Measurements from ENCODE around the gene FHOD1. TPM values are rescaled to one million over a fixed set of nuclear protein-coding genes. Genes with fewer than 3 reads are reported as not detected.
A peak's percentile ranks its signal among the peaks of the same experiment; 100 is the strongest.

Gene FHOD1
- total and polyA plus RNA-seq, 2 of the 4 experiments (the other 2 are of a cell fraction) = 13.8 to 64.0 TPM

DNA sequence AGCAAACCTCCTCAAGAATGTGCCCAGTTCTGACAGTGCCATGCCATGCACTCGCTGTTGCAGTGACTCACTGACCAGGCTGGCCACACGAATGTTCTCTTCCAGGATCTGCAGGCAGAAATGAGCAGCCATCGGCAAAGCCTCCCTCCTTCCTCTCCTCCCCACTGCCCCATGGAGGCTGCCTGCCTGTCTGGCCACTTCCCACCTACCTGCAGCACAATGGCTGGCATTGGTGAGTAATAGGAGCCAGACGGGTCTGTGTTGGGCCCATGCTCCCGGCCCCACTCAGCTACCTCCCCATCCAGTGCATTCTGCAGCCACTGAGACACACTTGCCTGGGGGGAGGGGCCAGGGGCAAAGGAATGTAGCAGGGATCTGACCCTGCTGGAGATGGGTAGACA lies 60.7 kb downstream of the FHOD1 start:
- Histone ChIP-seq H3K4me2 (ENCODE audit: low read depth, low read length) (0 out of 2 replicates have a peak overlapping the region, but pooled peaks have one; percentile 9), H2BK5ac (ENCODE audit: low read depth, low read length, poor library complexity, severe bottlenecking) (no peak overlapping the region), H2AK9ac (replicated peaks; ENCODE audit: low read depth, low read length, poor library complexity) (peak overlapping the region; percentile 29), H2BK15ac (ENCODE audit: low read depth, low read length) (no peak overlapping the region), H2AK5ac (ENCODE audit: low read depth, low read length) (no peak overlapping the region), H4K5ac (ENCODE audit: low read depth, low read length) (no peak overlapping the region), H2AFZ (replicated peaks; ENCODE audit: low read length, poor library complexity) (peak overlapping the region; percentile 23), H3K27ac (ENCODE audit: insufficient read depth, low read length) (no peak overlapping the region), H3K56ac (ENCODE audit: extremely low read depth, insufficient read depth, low read length) (no peak overlapping the region), H3K23ac (ENCODE audit: low read depth, low read length) (no peak overlapping the region), H3K9me3 (ENCODE audit: control insufficient read depth, insufficient read depth, low read length) (no peaks in the 10 kb centered on the region), H3K18ac (ENCODE audit: low read depth, low read length) (no peak overlapping the region), H3K36me3 (ENCODE audit: control insufficient read depth, insufficient read depth, low read length) (no peaks in the 10 kb centered on the region), H4K91ac (ENCODE audit: insufficient read depth, low read depth, low read length) (no peak overlapping the region), H3K9ac (ENCODE audit: low read depth, low read length) (no peak overlapping the region), H3K14ac (replicated peaks; ENCODE audit: low read depth, low read length) (no peak overlapping the region), H3K4me3 (ENCODE audit: insufficient read depth, low read depth, low read length) (no peak overlapping the region), H4K8ac (ENCODE audit: low read depth in 2 of 2, low read length in 2 of 2) (no peak overlapping the region), H2BK120ac (ENCODE audit: low read depth, low read length) (no peak overlapping the region), H3K4ac (ENCODE audit: low read depth, low read length) (no peak overlapping the region), H4K20me1 (ENCODE audit: insufficient read depth, low read length) (peaks cover 6% of the 10 kb centered on the region), H2BK20ac (ENCODE audit: low read depth, low read length) (no peak overlapping the region), H3K27me3 (ENCODE audit: control insufficient read depth, insufficient read depth, low read length) (no peaks in the 10 kb centered on the region), H3K9me1 (ENCODE audit: insufficient read depth, low read length) (peaks cover 20% of the 10 kb centered on the region), H3K4me1 (ENCODE audit: control insufficient read depth, insufficient read depth, low read length) (peaks cover 13% of the 10 kb centered on the region), H3K79me1 (ENCODE audit: low read depth in 1 of 2, low read length in 2 of 2) (peaks cover 13 to 17% of the 10 kb centered on the region in 2 experiments)
- whole genome bisulfite sequencing, 2 experiments (ENCODE audit: extremely low coverage in 2 of 2, insufficient read length in 1 of 2) = 24% methylated on average over 2 of the region's 5 CpGs; no CpG with 5 or more reads in 1 of the 2 experiments
- ATAC-seq (ENCODE audit: low read depth) (no peak), DNase-seq (no peak)
- in situ Hi-C loops (cut with MboI; ENCODE audit: low sequenced_read_pairs) = no loop called here
- dilution Hi-C loops (cut with HindIII; ENCODE audit: low sequenced_read_pairs, unreplicated experiment) = no loop called here
- ChIA-PET POLR2A (ENCODE audit: unreplicated experiment) (no interaction called here), CTCF (no interaction called here)
- intact Hi-C loops (cut with micrococcal nuclease) = loop anchor here (10.0 kb wide), 1 partner anchor 172 kb away; no protein-coding TSS in a partner anchor
- no TSS peak for BruUV-seq (replicated peaks)
- TF ChIP-seq RFX5 (IDR thresholded peaks at IDR 0.05; ENCODE audit: low read depth, low read length) = no peak
- TF ChIP-seq MXI1 (IDR thresholded peaks at IDR 0.05; ENCODE audit: borderline replicate concordance, low read depth, low read length) = no peak
- TF ChIP-seq, protein P1, sequence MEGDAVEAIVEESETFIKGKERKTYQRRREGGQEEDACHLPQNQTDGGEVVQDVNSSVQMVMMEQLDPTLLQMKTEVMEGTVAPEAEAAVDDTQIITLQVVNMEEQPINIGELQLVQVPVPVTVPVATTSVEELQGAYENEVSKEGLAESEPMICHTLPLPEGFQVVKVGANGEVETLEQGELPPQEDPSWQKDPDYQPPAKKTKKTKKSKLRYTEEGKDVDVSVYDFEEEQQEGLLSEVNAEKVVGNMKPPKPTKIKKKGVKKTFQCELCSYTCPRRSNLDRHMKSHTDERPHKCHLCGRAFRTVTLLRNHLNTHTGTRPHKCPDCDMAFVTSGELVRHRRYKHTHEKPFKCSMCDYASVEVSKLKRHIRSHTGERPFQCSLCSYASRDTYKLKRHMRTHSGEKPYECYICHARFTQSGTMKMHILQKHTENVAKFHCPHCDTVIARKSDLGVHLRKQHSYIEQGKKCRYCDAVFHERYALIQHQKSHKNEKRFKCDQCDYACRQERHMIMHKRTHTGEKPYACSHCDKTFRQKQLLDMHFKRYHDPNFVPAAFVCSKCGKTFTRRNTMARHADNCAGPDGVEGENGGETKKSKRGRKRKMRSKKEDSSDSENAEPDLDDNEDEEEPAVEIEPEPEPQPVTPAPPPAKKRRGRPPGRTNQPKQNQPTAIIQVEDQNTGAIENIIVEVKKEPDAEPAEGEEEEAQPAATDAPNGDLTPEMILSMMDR (conservative IDR thresholded peaks at IDR 0.05; ENCODE audit: low read depth, low read length) = no peak
- no peak for TF ChIP-seq RAD21 (IDR thresholded peaks at IDR 0.05; ENCODE audit: low read length)
- no peak for TF ChIP-seq MAFK (IDR thresholded peaks at IDR 0.05; ENCODE audit: low read depth, low read length)
- no peak for TF ChIP-seq MAZ (IDR thresholded peaks at IDR 0.05; ENCODE audit: borderline replicate concordance, low read depth, low read length)
- TF ChIP-seq, protein P2, sequence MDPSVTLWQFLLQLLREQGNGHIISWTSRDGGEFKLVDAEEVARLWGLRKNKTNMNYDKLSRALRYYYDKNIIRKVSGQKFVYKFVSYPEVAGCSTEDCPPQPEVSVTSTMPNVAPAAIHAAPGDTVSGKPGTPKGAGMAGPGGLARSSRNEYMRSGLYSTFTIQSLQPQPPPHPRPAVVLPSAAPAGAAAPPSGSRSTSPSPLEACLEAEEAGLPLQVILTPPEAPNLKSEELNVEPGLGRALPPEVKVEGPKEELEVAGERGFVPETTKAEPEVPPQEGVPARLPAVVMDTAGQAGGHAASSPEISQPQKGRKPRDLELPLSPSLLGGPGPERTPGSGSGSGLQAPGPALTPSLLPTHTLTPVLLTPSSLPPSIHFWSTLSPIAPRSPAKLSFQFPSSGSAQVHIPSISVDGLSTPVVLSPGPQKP (IDR thresholded peaks at IDR 0.05; ENCODE audit: borderline replicate concordance, low read depth, low read length) = no peak
- TF ChIP-seq RCOR1 (IDR thresholded peaks at IDR 0.05; ENCODE audit: insufficient replicate concordance, low read length) = no peak
- no peak for TF ChIP-seq SMC3 (IDR thresholded peaks at IDR 0.05; ENCODE audit: low read depth, low read length)
- TF ChIP-seq CEBPB (IDR thresholded peaks at IDR 0.05; ENCODE audit: low read depth, low read length) = no peak
- TF ChIP-seq FOS (IDR thresholded peaks at IDR 0.05; ENCODE audit: low read depth, low read length) = no peak
- TF ChIP-seq, protein P3, sequence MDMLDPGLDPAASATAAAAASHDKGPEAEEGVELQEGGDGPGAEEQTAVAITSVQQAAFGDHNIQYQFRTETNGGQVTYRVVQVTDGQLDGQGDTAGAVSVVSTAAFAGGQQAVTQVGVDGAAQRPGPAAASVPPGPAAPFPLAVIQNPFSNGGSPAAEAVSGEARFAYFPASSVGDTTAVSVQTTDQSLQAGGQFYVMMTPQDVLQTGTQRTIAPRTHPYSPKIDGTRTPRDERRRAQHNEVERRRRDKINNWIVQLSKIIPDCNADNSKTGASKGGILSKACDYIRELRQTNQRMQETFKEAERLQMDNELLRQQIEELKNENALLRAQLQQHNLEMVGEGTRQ (IDR thresholded peaks at IDR 0.05; ENCODE audit: low read depth, low read length) = no peak
- no peak for TF ChIP-seq BHLHE40 (IDR thresholded peaks at IDR 0.05; ENCODE audit: low read depth, low read length)
- TF ChIP-seq CHD1 (IDR thresholded peaks at IDR 0.05; ENCODE audit: low read depth, low read length) = no peak
- no peak for TF ChIP-seq NFE2L2 (IDR thresholded peaks at IDR 0.05; ENCODE audit: low read depth, low read length)
